Prostate gland (tissue), 2 donors: ENCODE data around the gene PCSK6.

Experiments
- POLR2AphosphoS5 ChIP-seq: sonication (generic); formaldehyde crosslinking; IDR thresholded peaks from one replicate; pipeline ENCODE4 v1.6.1; 2017; ENCODE audit warnings: antibody characterized with exemption
- TF ChIP-seq, protein P1 (sequence below), 4 experiments: fragments of 200-600 bp in 2 of 4; fragments of 450-650 bp in 2 of 4; sonication (generic) in 2 of 4; IDR thresholded peaks; 1 replicate in 3 of 4; 2 replicates in 1 of 4; pipeline ENCODE4 v1.5.1; 2016 to 2019; ENCODE audit warnings: antibody characterized with exemption in 4 of 4, mild to moderate bottlenecking in 2 of 4, moderate library complexity in 2 of 4

DNA sequence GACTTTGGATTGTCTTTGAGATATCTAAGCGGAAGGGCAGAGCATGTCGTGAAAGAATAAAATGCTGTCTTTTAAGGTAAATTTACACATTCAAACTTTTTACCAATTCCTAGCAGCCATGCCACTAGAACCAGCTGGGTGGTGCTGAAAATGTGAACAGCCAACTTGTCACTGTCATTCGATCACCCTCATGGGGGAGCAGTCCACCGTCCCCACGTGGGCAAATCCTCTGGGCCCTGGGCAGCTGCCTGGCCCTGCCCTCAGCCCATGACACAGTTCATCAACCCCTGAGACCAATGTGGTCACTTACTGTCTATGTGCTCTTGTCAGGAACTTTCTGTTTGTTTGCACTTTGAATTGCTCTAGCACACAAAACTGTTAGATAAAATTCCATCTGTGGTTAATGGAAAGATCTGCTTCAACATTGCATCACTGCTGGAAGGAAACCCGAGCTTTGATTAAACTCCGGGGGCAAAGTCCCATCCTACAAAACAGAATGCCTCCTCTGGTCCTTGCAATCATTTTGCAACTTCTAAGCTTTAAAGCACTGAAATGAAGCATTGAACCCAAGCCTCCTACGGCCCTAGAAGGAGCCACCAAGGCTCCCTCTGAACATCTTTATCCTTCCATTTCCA lies 50.1 kb downstream of the PCSK6 start:
- TF ChIP-seq, protein P1, sequence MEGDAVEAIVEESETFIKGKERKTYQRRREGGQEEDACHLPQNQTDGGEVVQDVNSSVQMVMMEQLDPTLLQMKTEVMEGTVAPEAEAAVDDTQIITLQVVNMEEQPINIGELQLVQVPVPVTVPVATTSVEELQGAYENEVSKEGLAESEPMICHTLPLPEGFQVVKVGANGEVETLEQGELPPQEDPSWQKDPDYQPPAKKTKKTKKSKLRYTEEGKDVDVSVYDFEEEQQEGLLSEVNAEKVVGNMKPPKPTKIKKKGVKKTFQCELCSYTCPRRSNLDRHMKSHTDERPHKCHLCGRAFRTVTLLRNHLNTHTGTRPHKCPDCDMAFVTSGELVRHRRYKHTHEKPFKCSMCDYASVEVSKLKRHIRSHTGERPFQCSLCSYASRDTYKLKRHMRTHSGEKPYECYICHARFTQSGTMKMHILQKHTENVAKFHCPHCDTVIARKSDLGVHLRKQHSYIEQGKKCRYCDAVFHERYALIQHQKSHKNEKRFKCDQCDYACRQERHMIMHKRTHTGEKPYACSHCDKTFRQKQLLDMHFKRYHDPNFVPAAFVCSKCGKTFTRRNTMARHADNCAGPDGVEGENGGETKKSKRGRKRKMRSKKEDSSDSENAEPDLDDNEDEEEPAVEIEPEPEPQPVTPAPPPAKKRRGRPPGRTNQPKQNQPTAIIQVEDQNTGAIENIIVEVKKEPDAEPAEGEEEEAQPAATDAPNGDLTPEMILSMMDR (IDR thresholded peaks at IDR 0.05), result no peak
- TF ChIP-seq POLR2AphosphoS5, result no peak
